SK-N-SH treated with all-trans-retinoic acid at 6 μM for 48 hours (cell line): ENCODE measurements around the gene KNSTRN.

ENCODE experiments used
- ATAC-seq: fragments of 200-7000 bp; cut with Tn5 transposase; 3 replicates; pipeline ENCODE4 v1.9.1; 2020; ENCODE audit warnings: mild to moderate bottlenecking, moderate library complexity
- ARNTL ChIP-seq: fragments of 450-650 bp; formaldehyde crosslinking; IDR thresholded peaks from 2 replicates; pipeline ENCODE4 v1.5.0; 2020; ENCODE audit warnings: low read depth, mild to moderate bottlenecking, moderate library complexity, borderline replicate concordance
- BACH2 ChIP-seq: fragments of 250-450 bp; sonication (Bioruptor Pico); IDR thresholded peaks from 2 replicates; pipeline ENCODE4 v1.9.0; 2021; ENCODE audit warnings: mild to moderate bottlenecking, borderline replicate concordance
- CREB5 ChIP-seq: fragments of 250-450 bp; sonication (Bioruptor Pico); IDR thresholded peaks from 2 replicates; pipeline ENCODE4 v1.5.1; 2020; ENCODE audit warnings: low read depth, mild to moderate bottlenecking, moderate library complexity
- CSDC2 ChIP-seq: fragments of 250-450 bp; sonication (Bioruptor Pico); IDR thresholded peaks from 2 replicates; pipeline ENCODE4 v1.5.0; 2020; ENCODE audit warnings: mild to moderate bottlenecking, moderate library complexity
- CSRNP3 ChIP-seq: fragments of 250-450 bp; sonication (Bioruptor Pico); IDR thresholded peaks from 2 replicates; pipeline ENCODE4 v1.5.1; 2021; ENCODE audit warnings: mild to moderate bottlenecking, moderate library complexity
- ESRRG ChIP-seq: fragments of 250-450 bp; sonication (Bioruptor Pico); IDR thresholded peaks from 2 replicates; pipeline ENCODE4 v1.6.1; 2021; ENCODE audit warnings: mild to moderate bottlenecking
- GLIS3 ChIP-seq: fragments of 250-450 bp; sonication (Bioruptor Pico); IDR thresholded peaks from 2 replicates; pipeline ENCODE4 v1.5.0; 2020; ENCODE audit warnings: mild to moderate bottlenecking, moderate library complexity
- ISL1 ChIP-seq: fragments of 250-450 bp; sonication (Bioruptor Pico); IDR thresholded peaks from 2 replicates; pipeline ENCODE4 v2.1.2; 2022; ENCODE audit warnings: mild to moderate bottlenecking, moderate library complexity
- OSR1 ChIP-seq: fragments of 250-450 bp; sonication (Bioruptor Pico); IDR thresholded peaks from 2 replicates; pipeline ENCODE4 v1.8.0; 2022; ENCODE audit warnings: moderate library complexity, mild to moderate bottlenecking, inconsistent platforms
- POU6F1 ChIP-seq: fragments of 250-450 bp; sonication (Bioruptor Pico); IDR thresholded peaks from 2 replicates; pipeline ENCODE4 v1.8.0; 2021; ENCODE audit warnings: low read depth, mild to moderate bottlenecking, moderate library complexity, borderline replicate concordance
- RARB ChIP-seq: fragments of 250-450 bp; sonication (Bioruptor Pico); IDR thresholded peaks from 2 replicates; pipeline ENCODE4 v1.8.0; 2021; ENCODE audit warnings: mild to moderate bottlenecking, moderate library complexity
- SNAI2 ChIP-seq: fragments of 250-450 bp; sonication (Bioruptor Pico); IDR thresholded peaks from 2 replicates; pipeline ENCODE4 v1.5.0; 2020; ENCODE audit warnings: mild to moderate bottlenecking, moderate library complexity
- TCF4 ChIP-seq: fragments of 250-450 bp; sonication (Bioruptor Pico); IDR thresholded peaks from 2 replicates; pipeline ENCODE4 v1.8.0; 2021; ENCODE audit warnings: mild to moderate bottlenecking, moderate library complexity, borderline replicate concordance
- TOX ChIP-seq: fragments of 250-450 bp; sonication (Bioruptor Pico); IDR thresholded peaks from 2 replicates; pipeline ENCODE4 v1.8.0; 2021; ENCODE audit warnings: mild to moderate bottlenecking, moderate library complexity, borderline replicate concordance
- ZFP3 ChIP-seq: fragments of 250-450 bp; sonication (Bioruptor Pico); IDR thresholded peaks from 2 replicates; pipeline ENCODE4 v1.5.0; 2020; ENCODE audit warnings: mild to moderate bottlenecking, moderate library complexity
- ZFP30 ChIP-seq: fragments of 450-650 bp; formaldehyde crosslinking; IDR thresholded peaks from 2 replicates; pipeline ENCODE4 v1.5.0; 2022; ENCODE audit warnings: mild to moderate bottlenecking, moderate library complexity
- ZNF565 ChIP-seq: fragments of 450-650 bp; formaldehyde crosslinking; conservative IDR thresholded peaks from 2 replicates; pipeline ENCODE4 v1.5.0; 2020; ENCODE audit warnings: low read depth, mild to moderate bottlenecking, moderate library complexity
- ZNF8 ChIP-seq: fragments of 450-650 bp; formaldehyde crosslinking; IDR thresholded peaks from 2 replicates; pipeline ENCODE4 v1.5.0; 2020; ENCODE audit warnings: mild to moderate bottlenecking, moderate library complexity
- TF ChIP-seq, protein P1 (sequence below): fragments of 250-450 bp; sonication (Bioruptor Pico); IDR thresholded peaks from 2 replicates; pipeline ENCODE4 v1.8.0; 2020; ENCODE audit warnings: mild to moderate bottlenecking, moderate library complexity, borderline replicate concordance
- TF ChIP-seq, protein P2 (sequence below): fragments of 250-450 bp; sonication (Bioruptor Pico); IDR thresholded peaks from 2 replicates; pipeline ENCODE4 v1.5.0; 2020; ENCODE audit warnings: mild to moderate bottlenecking, moderate library complexity

KNSTRN gene

DNA sequence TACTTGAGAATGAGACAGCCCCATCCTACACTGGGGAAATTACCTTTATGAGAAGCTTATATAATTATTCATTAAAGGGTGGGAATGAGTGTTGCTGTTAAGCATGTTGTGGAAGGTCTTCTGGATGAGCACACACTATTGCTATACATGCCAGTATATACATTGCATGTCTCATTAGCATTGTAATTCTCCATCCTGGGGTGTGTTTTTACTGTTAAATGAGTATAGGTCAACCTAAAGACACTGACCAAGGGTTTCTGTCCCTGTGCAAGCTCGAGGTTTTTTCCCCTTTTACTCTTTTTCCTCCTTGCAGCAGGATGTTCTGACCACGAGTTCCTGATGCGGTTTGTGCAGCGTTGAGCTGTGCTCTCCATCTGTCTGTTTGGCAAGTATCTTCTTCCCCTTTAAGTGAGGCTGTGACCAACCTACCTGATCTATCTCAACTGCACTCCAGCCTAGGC lies 15.9 kb downstream of the KNSTRN start:
- TF ChIP-seq ARNTL (CRISPR knock-in tag): no peak
- no peak for TF ChIP-seq ZFP3 (CRISPR knock-in tag)
- TF ChIP-seq BACH2 (CRISPR knock-in tag): no peak
- no peak for TF ChIP-seq RARB
- TF ChIP-seq GLIS3 (CRISPR knock-in tag): no peak
- TF ChIP-seq, protein P1, sequence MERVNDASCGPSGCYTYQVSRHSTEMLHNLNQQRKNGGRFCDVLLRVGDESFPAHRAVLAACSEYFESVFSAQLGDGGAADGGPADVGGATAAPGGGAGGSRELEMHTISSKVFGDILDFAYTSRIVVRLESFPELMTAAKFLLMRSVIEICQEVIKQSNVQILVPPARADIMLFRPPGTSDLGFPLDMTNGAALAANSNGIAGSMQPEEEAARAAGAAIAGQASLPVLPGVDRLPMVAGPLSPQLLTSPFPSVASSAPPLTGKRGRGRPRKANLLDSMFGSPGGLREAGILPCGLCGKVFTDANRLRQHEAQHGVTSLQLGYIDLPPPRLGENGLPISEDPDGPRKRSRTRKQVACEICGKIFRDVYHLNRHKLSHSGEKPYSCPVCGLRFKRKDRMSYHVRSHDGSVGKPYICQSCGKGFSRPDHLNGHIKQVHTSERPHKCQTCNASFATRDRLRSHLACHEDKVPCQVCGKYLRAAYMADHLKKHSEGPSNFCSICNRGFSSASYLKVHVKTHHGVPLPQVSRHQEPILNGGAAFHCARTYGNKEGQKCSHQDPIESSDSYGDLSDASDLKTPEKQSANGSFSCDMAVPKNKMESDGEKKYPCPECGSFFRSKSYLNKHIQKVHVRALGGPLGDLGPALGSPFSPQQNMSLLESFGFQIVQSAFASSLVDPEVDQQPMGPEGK (CRISPR knock-in tag): no peak
- no peak for TF ChIP-seq ISL1 (CRISPR knock-in tag)
- no peak for TF ChIP-seq TOX
- TF ChIP-seq ZFP30: no peak
- ATAC-seq: no peak

GRCh38 chr15:40399370-40399769 lies 16.8 kb downstream of the KNSTRN start:
- ATAC-seq: no peak
- TF ChIP-seq ARNTL (CRISPR knock-in tag) (no peak), CREB5 (CRISPR knock-in tag) (no peak), ZFP30 (no peak), ESRRG (CRISPR knock-in tag) (no peak), RARB (no peak), SNAI2 (no peak), CSRNP3 (CRISPR knock-in tag) (no peak), CSDC2 (CRISPR knock-in tag) (no peak), ZNF8 (no peak), BACH2 (CRISPR knock-in tag) (no peak), TCF4 (CRISPR knock-in tag) (no peak), ISL1 (CRISPR knock-in tag) (no peak), POU6F1 (no peak)
- TF ChIP-seq, protein P2, sequence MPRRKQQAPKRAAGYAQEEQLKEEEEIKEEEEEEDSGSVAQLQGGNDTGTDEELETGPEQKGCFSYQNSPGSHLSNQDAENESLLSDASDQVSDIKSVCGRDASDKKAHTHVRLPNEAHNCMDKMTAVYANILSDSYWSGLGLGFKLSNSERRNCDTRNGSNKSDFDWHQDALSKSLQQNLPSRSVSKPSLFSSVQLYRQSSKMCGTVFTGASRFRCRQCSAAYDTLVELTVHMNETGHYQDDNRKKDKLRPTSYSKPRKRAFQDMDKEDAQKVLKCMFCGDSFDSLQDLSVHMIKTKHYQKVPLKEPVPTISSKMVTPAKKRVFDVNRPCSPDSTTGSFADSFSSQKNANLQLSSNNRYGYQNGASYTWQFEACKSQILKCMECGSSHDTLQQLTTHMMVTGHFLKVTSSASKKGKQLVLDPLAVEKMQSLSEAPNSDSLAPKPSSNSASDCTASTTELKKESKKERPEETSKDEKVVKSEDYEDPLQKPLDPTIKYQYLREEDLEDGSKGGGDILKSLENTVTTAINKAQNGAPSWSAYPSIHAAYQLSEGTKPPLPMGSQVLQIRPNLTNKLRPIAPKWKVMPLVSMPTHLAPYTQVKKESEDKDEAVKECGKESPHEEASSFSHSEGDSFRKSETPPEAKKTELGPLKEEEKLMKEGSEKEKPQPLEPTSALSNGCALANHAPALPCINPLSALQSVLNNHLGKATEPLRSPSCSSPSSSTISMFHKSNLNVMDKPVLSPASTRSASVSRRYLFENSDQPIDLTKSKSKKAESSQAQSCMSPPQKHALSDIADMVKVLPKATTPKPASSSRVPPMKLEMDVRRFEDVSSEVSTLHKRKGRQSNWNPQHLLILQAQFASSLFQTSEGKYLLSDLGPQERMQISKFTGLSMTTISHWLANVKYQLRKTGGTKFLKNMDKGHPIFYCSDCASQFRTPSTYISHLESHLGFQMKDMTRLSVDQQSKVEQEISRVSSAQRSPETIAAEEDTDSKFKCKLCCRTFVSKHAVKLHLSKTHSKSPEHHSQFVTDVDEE: no peak

GRCh38 chr15:40405501-40406381 lies 23.2 kb downstream of the KNSTRN start, which contains the start of gene IVD:
TSS of gene IVD (plus strand) at chr15:40405795. CDS start at chr15:40405828, 33 bp downstream.
- peak; percentile 100 for ATAC-seq
- TF ChIP-seq, protein P1 (CRISPR knock-in tag): no peak
- TF ChIP-seq ZFP30 (no peak), RARB (no peak), GLIS3 (CRISPR knock-in tag) (no peak), ZNF565 (CRISPR knock-in tag) (no peak), ZFP3 (CRISPR knock-in tag) (no peak), ZNF8 (no peak), OSR1 (CRISPR knock-in tag) (no peak)
- TF ChIP-seq, protein P2: no peak
- TF ChIP-seq, all 23 proteins: peak for 0
